Neural progenitor cell (in vitro differentiated cells): ENCODE measurements around the gene JPT2.

Experiments used
- EZH2 ChIP-seq: fragments of 200-600 bp; sonication (generic); IDR thresholded peaks from 2 replicates; pipeline ENCODE4 v1.6.1; 2017; ENCODE audit warnings: antibody characterized with exemption, mild to moderate bottlenecking, moderate library complexity
- TF ChIP-seq, protein P1 (sequence below): fragments of 200-600 bp; sonication (generic); IDR thresholded peaks from 2 replicates; pipeline ENCODE4 v1.5.1; 2017; ENCODE audit warnings: antibody characterized with exemption, mild to moderate bottlenecking

DNA sequence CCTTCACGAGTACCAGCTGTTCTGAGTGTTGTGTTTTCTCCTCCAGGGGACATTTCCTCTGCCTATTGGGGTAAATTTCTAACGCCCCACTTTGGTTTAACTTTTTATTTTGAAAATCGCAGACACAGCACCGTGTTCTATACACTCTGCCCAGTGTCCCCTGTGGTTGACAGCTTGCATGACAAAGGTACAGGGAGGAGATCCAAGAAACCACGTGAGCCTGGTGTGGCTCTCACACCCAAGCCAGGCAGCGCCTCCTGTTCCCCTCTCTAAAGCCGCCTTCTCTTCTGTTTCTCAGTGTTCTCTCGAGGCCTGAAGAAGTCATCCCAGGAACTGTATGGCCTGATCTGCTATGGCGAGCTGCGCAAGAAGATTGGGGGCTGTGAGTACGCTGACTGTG is 40.6 kb upstream of the JPT2 start:
- TF ChIP-seq, protein P1, sequence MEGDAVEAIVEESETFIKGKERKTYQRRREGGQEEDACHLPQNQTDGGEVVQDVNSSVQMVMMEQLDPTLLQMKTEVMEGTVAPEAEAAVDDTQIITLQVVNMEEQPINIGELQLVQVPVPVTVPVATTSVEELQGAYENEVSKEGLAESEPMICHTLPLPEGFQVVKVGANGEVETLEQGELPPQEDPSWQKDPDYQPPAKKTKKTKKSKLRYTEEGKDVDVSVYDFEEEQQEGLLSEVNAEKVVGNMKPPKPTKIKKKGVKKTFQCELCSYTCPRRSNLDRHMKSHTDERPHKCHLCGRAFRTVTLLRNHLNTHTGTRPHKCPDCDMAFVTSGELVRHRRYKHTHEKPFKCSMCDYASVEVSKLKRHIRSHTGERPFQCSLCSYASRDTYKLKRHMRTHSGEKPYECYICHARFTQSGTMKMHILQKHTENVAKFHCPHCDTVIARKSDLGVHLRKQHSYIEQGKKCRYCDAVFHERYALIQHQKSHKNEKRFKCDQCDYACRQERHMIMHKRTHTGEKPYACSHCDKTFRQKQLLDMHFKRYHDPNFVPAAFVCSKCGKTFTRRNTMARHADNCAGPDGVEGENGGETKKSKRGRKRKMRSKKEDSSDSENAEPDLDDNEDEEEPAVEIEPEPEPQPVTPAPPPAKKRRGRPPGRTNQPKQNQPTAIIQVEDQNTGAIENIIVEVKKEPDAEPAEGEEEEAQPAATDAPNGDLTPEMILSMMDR: no peak
- TF ChIP-seq EZH2: no peak
